Measurements from ENCODE around the gene PRCC. TPM values are rescaled to one million over a fixed set of nuclear protein-coding genes. Genes with fewer than 3 reads are reported as not detected.

The PRCC gene
- 57.3 TPM for polyA plus RNA-seq (2012; ENCODE audit: insufficient read length, low read depth)

DNA sequence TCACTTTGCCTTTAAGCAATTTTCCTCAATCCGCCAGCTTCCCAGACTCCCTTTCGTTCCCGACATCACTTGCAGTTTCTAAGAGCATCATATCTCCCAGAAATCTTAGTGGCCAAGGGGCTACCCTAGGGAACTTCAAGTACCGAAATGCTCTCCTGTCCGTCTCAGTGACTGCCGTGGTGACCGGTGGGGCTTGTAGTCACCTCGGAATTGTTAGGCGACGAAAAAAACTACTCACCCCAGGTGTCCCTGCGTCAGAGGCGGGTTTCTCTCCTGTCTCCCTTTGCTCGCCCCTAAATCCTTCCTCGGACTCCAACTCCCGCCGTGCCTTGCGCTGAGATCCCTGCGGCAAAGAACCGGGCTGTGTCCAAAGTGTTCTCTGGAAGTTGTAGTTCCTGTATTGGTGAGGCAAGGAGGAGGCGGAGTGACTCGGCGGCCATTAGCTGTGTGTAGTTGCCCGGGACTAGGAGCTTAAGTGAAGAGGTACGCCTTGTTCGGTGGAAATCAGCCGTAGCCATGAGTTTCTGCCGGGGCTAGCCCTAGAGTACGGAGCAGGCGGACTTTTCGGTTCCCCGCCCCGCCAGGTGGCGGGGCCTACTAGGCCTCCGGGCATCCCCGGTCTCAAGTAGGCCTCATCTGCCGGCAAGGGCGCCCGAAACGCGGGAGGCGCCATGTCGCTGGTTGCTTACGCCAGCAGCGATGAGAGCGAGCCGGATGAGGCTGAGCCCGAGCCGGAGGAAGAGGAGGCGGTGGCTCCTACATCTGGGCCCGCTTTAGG lies at the start of gene PRCC:
TSS of gene PRCC (plus strand) at position 435 of the 778 bp plus-strand sequence. CDS start at position 672, 237 bp downstream.
- no peak for TF ChIP-seq REST (IDR thresholded peaks at IDR 0.05; ENCODE audit: insufficient read depth in 1 of 2, low read depth in 2 of 2, low read length in 2 of 2)
- peak; percentile 50; the same call in 1 of the 2 replicates for TF ChIP-seq SIN3A (IDR thresholded peaks at IDR 0.05; ENCODE audit: borderline replicate concordance, insufficient read depth, low read length)
- peak; percentile 69; the same call in 1 of the 2 replicates for TF ChIP-seq TAF1 (IDR thresholded peaks at IDR 0.05; ENCODE audit: borderline replicate concordance, insufficient read depth, low read length)
- TF ChIP-seq POLR2AphosphoS5 (IDR thresholded peaks at IDR 0.05; ENCODE audit: low read depth, low read length): no peak
- TF ChIP-seq FOXP2 (optimal IDR thresholded peaks at IDR 0.05; ENCODE audit: borderline replicate concordance, extremely low read depth, extremely low read length, insufficient read depth): no peak

DNA sequence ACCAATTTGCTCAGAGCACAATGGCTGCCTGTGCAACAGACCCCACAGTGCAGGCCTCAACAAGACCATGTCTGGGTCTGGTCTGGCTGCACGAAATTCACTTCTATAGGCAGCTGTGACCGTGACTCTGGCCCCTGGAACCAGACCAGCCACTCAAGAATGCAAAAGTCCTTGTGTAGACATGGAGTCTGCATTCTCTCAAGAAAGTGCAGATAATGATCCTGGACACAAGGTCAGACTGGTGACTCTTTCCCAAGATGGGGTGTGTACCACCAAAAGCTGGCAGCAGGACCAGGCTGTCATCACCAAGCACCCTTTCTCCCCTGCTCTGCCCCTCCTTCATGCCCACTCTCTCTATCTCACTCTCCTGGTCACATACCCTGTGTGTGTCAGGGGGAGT lies 46.2 kb upstream of the PRCC start:
- TF ChIP-seq POLR2AphosphoS5 (IDR thresholded peaks at IDR 0.05; ENCODE audit: low read depth, low read length) (no peak), REST (IDR thresholded peaks at IDR 0.05; ENCODE audit: insufficient read depth in 1 of 2, low read depth in 2 of 2, low read length in 2 of 2) (no peak), FOXP2 (optimal IDR thresholded peaks at IDR 0.05; ENCODE audit: borderline replicate concordance, extremely low read depth, extremely low read length, insufficient read depth) (no peak), SIN3A (IDR thresholded peaks at IDR 0.05; ENCODE audit: borderline replicate concordance, insufficient read depth, low read length) (no peak), TAF1 (IDR thresholded peaks at IDR 0.05; ENCODE audit: borderline replicate concordance, insufficient read depth, low read length) (no peak)

DNA sequence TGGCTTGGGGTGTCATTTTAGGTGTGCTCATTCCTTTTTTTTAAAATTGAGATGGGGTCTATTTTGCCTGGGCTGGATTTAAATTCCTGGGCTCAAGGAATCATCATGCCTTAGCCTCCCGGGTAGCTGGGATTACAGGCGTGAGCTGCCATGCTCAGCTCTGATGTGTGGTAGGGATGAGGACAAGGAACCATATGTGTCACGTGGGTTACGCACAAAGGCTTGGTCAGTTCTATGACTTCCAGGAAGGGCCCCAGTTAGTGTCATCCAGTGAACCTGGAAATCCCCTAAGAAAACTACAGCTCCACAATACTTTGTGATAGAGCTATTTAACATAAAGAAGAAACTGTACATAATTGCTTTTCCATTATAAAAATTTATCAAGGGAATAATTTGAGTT lies 45.8 kb upstream of the PRCC start:
- no peak for TF ChIP-seq FOXP2 (optimal IDR thresholded peaks at IDR 0.05; ENCODE audit: borderline replicate concordance, extremely low read depth, extremely low read length, insufficient read depth)

DNA sequence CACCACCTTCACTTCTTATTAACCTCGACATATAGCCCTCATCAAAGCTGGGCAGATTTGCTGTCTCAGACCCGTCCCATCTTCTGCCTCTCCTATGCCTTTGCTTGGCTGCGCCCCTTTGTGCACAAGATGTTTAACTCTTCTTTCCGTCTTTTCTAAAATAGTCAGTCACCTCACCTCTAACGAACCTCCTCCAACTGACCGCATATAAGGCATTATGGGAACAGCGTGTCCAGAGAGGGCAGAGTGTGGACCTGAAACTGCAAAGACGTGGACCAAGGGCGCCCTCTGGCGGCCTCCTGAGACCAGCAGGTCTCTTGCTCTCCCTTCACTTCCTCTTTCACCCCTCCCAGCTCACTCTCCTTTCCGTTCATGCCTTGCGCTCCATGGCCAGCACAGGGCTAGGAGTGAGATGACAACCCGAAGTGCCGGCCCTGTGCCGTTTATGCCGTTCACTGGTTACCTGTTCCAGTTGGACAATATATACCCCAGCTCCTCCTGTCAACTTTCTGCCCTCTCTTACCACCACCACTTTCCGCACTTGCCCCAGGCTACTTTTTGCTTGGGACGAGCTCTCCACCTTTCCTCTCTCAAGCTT lies 41.6 kb upstream of the PRCC start:
- TF ChIP-seq REST (IDR thresholded peaks at IDR 0.05; ENCODE audit: insufficient read depth in 1 of 2, low read depth in 2 of 2, low read length in 2 of 2): no peak
- TF ChIP-seq FOXP2 (optimal IDR thresholded peaks at IDR 0.05; ENCODE audit: borderline replicate concordance, extremely low read depth, extremely low read length, insufficient read depth): no peak
- TF ChIP-seq POLR2AphosphoS5 (IDR thresholded peaks at IDR 0.05; ENCODE audit: low read depth, low read length): peak; percentile 28; the same call in 1 of the 2 replicates
- no peak for TF ChIP-seq SIN3A (IDR thresholded peaks at IDR 0.05; ENCODE audit: borderline replicate concordance, insufficient read depth, low read length)
- TF ChIP-seq TAF1 (IDR thresholded peaks at IDR 0.05; ENCODE audit: borderline replicate concordance, insufficient read depth, low read length): peak; percentile 67; the same call in 1 of the 2 replicates

DNA sequence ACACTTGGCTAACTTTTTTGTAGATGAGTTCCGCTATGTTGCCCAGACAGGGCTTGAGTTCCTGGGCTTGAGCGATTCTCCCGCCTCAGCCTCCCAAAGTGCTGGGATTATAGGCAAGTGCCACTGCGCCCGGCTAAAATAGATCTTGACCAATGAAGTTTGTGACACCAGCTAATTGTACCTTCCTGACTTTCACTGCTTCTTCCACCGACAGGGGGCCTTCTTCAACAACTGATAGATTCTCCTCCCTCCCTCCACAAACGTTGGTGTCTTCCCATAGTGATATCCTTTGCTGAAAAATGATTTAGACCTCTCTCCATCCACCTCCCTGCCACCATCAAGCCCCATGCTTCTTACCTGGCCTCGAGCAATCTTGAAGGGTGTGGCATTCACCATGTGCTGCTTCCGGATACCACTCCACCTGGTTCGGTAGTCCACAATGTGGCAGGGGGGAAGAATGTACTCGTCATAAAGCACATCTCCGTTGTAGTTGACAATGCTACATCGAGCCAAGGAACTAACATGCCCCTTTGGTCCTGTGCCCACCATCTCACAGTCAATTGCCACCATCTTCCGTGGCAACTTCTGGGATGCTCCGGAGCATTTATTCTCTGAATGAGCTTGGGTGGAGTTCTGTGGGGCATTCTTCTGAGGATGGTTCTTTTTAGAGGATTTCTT lies 40.6 kb upstream of the PRCC start:
- no peak for TF ChIP-seq TAF1 (IDR thresholded peaks at IDR 0.05; ENCODE audit: borderline replicate concordance, insufficient read depth, low read length)
- peak; percentile 65; the same call in 1 of the 2 replicates for TF ChIP-seq SIN3A (IDR thresholded peaks at IDR 0.05; ENCODE audit: borderline replicate concordance, insufficient read depth, low read length)
- TF ChIP-seq FOXP2 (optimal IDR thresholded peaks at IDR 0.05; ENCODE audit: borderline replicate concordance, extremely low read depth, extremely low read length, insufficient read depth): no peak
- TF ChIP-seq POLR2AphosphoS5 (IDR thresholded peaks at IDR 0.05; ENCODE audit: low read depth, low read length): no peak
- TF ChIP-seq REST (IDR thresholded peaks at IDR 0.05; ENCODE audit: insufficient read depth in 1 of 2, low read depth in 2 of 2, low read length in 2 of 2): no peak
